Skeletal muscle tissue (tissue), 4 donors: ENCODE data around the gene DNAJB8. TPM values are rescaled to one million over a fixed set of nuclear protein-coding genes. Genes with fewer than 3 reads are reported as not detected.

ENCODE experiments used
- H3K27ac ChIP-seq: one replicate; pipeline ENCODE4 v1.7.0; 2013; ENCODE audit warnings: mild to moderate bottlenecking, low read depth, low read length, inconsistent platforms
- H3K27me3 ChIP-seq, 3 donors: one replicate each; pipeline ENCODE4 v1.7.0; 2013; ENCODE audit warnings: low read length in 3 of 3; ENCODE audit not compliant: control insufficient read depth in 3 of 3, insufficient read depth in 3 of 3
- H3K36me3 ChIP-seq, 3 donors: one replicate each; pipeline ENCODE4 v1.7.0; 2013; ENCODE audit warnings: low read length in 3 of 3; ENCODE audit not compliant: control insufficient read depth in 3 of 3, insufficient read depth in 3 of 3
- H3K4me1 ChIP-seq, 3 donors: one replicate each; pipeline ENCODE4 v1.7.0; 2013; ENCODE audit warnings: low read length in 3 of 3, mild to moderate bottlenecking in 3 of 3; ENCODE audit not compliant: control insufficient read depth in 3 of 3, insufficient read depth in 3 of 3
- H3K4me3 ChIP-seq, 3 donors: one replicate each; pipeline ENCODE4 v1.7.0; 2013; ENCODE audit warnings: low read length in 3 of 3
- H3K9ac ChIP-seq, 3 donors: one replicate each; pipeline ENCODE4 v1.7.0; 2013; ENCODE audit warnings: low read length in 3 of 3, mild to moderate bottlenecking in 3 of 3, moderate library complexity in 2 of 3, low read depth in 1 of 3
- H3K9me3 ChIP-seq, 3 donors: one replicate each; pipeline ENCODE4 v1.7.0; 2013; ENCODE audit warnings: low read length in 3 of 3; ENCODE audit not compliant: control insufficient read depth in 3 of 3
- total RNA-seq: library from RNA; depleted of rRNA; stranded (reverse); fragments of >200 nt; gene quantifications from one replicate; pipeline ENCODE4 v1.2.3, GENCODE V29; 2014
- donor health status: Osteomylitis.

The DNAJB8 gene
- total RNA-seq, 1 donor from 2014 or later = not detected

DNA sequence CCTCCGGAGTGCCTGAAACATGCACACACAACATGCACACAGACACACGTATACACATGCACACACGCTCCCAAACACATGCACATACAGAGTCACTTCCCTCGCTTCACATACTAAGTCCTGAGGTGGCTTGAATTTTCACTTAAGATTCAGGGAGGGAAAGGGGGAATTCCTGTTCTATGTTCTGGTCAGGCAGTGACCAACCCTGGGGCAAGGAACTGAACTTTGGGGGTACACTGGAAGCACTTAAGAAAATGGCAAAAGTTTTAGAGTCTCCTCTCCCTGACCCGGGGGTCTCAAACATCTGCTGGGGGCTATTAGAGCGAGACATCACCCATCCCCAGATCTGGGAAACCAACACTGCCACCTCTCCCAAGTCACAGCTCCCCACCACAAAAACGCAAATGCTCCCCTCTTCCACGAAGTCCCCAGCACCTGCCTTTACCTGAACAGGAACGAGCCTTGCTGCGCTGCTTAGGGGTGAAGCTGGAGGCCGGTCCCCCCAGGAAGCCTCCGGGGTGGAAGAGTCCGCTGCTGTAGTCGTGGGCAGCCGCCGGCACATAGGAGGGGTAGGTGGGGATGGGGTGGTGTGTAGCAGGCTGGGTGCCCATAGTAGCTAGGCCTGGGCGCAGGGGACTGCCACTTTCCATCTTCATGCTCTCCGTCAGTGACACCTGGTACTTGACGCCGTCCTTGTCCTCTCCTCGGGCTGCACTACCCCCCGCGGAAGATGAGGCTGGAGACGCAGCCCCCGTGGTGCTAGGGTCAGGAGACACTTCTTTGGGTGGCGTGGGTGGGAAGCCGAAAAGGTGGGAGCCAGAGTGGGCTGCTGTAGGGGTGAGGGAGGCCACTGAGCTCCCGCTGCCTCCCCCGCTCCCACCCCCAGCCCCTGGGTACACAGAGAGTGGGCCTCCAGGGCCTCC is 18.9 kb upstream of the DNAJB8 start:
- peak overlapping the region in 2 of 3 donors; percentile 10 to 74 for H3K9ac ChIP-seq
- no peak overlapping the region for H3K27ac ChIP-seq
- peaks cover 88 to 95% (median 93%) of the 10 kb centered on the region in 3 donors for H3K27me3 ChIP-seq
- peaks cover 44 to 56% (median 46%) of the 10 kb centered on the region in 3 donors for H3K4me1 ChIP-seq
- H3K9me3 ChIP-seq = no peaks in the 10 kb centered on the region
- peak overlapping the region in 2 of 3 donors; percentile 55 to 78 for H3K4me3 ChIP-seq
- peaks cover 0 to 2% (median 0%) of the 10 kb centered on the region in 3 donors for H3K36me3 ChIP-seq

DNA sequence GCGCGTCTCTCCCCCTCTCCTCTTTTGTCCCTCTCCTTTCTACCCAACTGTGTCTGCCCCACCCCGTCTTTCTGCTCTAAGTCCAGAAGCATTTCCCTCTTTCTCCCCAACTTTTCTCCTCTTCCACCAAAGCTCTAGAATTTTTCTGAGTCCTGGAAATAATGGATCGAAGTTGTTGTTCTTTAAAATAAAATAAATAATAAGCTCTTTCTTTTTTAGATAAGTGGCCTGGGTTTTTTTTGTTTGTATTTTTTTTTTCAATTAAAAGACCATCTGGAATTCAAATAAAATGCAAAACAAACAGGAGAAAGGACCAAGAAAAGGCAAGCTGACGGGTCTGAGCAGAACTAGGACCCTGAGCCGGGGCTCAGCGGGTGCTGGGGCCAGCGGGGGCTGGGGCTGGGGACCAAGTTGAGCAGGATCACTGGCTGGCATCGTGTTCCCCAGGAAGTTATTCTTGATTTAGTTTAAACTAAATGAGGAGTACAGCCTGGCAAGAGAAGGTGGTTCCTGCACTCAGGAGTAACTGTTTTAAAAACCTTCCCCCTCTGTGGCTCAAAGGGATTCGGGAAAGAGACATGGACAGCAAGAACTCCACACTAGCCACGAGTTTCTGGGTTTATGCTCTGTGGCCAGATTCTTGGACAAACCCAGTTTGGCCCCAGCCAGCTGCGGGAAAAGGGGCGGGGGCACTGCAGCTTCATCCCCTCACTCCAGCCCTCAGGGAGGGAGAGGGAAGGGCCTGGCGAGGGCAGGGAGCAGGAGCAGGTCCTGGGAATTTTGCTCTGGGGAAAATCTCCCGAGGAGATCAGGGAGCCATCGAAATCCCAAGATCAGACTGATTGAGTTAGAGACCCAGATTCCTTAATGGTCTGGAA is 18.0 kb upstream of the DNAJB8 start:
- Histone ChIP-seq H3K27me3 (peaks cover 85 to 93% (median 92%) of the 10 kb centered on the region in 3 donors), H3K36me3 (peaks cover 0 to 2% (median 0%) of the 10 kb centered on the region in 3 donors), H3K9ac (peak overlapping the region in 1 of 3 donors; percentile 74), H3K4me3 (peak overlapping the region in 2 of 3 donors; percentile 54 to 55), H3K27ac (peak overlapping the region; percentile 18), H3K9me3 (no peaks in the 10 kb centered on the region), H3K4me1 (peaks cover 35 to 47% (median 39%) of the 10 kb centered on the region in 3 donors)

- Histone ChIP-seq H3K27ac (peak overlapping the region; percentile 18), H3K9ac (peak overlapping the region in 2 of 3 donors; percentile 43 to 62), H3K4me3 (peak overlapping the region in 1 of 3 donors; percentile 41)
Measured at GRCh38 chr3:128483657-128484403, 17.1 kb upstream of the DNAJB8 start.

DNA sequence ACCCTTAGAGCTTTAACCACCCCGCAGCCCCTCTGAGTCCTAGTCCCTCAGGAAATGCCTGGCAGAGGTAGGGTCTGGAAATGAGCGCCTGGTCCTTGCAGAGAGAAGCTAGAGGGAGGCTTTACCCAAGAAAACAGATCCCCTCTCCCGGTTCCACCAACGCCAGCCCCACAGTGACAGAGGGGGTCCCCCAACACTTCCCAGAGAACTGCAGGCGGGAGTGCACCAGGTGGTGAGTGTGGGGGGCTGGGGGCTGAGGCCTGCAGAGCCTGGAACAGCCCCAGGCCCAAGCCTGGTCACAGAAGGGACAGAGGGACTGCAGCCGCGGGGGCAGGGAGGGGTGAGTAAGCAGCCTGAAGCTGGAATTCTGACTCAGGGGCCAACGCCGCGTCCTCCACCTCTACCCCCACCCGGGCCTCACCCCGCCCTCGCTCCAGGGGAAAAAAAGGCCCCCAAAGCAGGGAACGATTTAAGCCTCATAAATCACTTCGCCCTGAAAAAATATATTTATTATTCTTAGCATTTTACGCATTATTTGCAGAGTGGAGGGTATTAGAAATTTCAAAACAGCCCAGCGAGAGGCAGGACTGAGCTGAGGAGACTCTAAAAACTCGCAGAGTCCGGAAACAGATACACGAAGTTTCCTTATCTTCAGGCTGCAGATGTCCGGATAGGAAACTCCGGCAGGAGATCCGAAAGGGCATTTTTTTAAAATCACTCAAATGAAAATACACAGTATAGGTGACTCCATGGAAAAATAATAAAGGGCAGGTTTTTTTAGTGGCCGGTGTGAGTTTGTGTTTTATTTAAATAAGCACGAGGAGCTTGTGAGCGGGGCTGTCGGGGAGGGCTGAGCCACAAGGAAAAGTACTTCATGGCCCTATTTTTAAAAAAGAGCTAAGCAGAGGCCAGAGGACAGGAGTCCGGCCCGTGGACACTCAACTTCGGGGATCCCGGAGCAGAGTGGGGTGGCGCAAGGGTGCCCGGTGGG is 16.3 kb upstream of the DNAJB8 start:
- H3K27ac ChIP-seq = no peak overlapping the region
- H3K9me3 ChIP-seq = no peaks in the 10 kb centered on the region
- peaks cover 23 to 34% (median 29%) of the 10 kb centered on the region in 3 donors for H3K4me1 ChIP-seq
- H3K36me3 ChIP-seq = peaks cover 0 to 2% (median 0%) of the 10 kb centered on the region in 3 donors
- H3K27me3 ChIP-seq = peaks cover 77 to 88% (median 85%) of the 10 kb centered on the region in 3 donors
- H3K4me3 ChIP-seq = peak overlapping the region in 1 of 3 donors; percentile 29
- peak overlapping the region in 1 of 3 donors; percentile 62 for H3K9ac ChIP-seq

More at GRCh38 chr3:128483657-128484403, 17.1 kb upstream of the DNAJB8 start:
- peaks cover 0 to 2% (median 0%) of the 10 kb centered on the region in 3 donors for H3K36me3 ChIP-seq
- no peaks in the 10 kb centered on the region for H3K9me3 ChIP-seq
- peaks cover 78 to 91% (median 89%) of the 10 kb centered on the region in 3 donors for H3K27me3 ChIP-seq
- peaks cover 32 to 41% (median 34%) of the 10 kb centered on the region in 3 donors for H3K4me1 ChIP-seq

- H3K27me3 ChIP-seq = peaks cover 74 to 86% (median 83%) of the 10 kb centered on the region in 3 donors
- no peak overlapping the region for H3K27ac ChIP-seq
- H3K4me1 ChIP-seq = peaks cover 20 to 26% (median 21%) of the 10 kb centered on the region in 3 donors
- H3K36me3 ChIP-seq = peaks cover 0 to 2% (median 0%) of the 10 kb centered on the region in 3 donors
- H3K9ac ChIP-seq = no peak overlapping the region
- H3K4me3 ChIP-seq = no peak overlapping the region
- no peaks in the 10 kb centered on the region for H3K9me3 ChIP-seq
Measured at GRCh38 chr3:128482175-128482574, 15.5 kb upstream of the DNAJB8 start.

- H3K27me3 ChIP-seq = peaks cover 71 to 85% (median 83%) of the 10 kb centered on the region in 3 donors
- no peak overlapping the region for H3K9ac ChIP-seq
- no peak overlapping the region for H3K4me3 ChIP-seq
- peaks cover 0 to 2% (median 0%) of the 10 kb centered on the region in 3 donors for H3K36me3 ChIP-seq
- H3K27ac ChIP-seq = no peak overlapping the region
- no peaks in the 10 kb centered on the region for H3K9me3 ChIP-seq
- peaks cover 14 to 19% (median 14%) of the 10 kb centered on the region in 3 donors for H3K4me1 ChIP-seq
Measured at GRCh38 chr3:128481438-128481942, 14.8 kb upstream of the DNAJB8 start.

GRCh38 chr3:128480717-128481437 is 14.2 kb upstream of the DNAJB8 start:
- H3K9ac ChIP-seq = no peak overlapping the region

GRCh38 chr3:128480278-128480677 is 13.6 kb upstream of the DNAJB8 start:
- Histone ChIP-seq H3K9ac (no peak overlapping the region), H3K27ac (no peak overlapping the region), H3K27me3 (peaks cover 61 to 80% (median 78%) of the 10 kb centered on the region in 3 donors), H3K9me3 (no peaks in the 10 kb centered on the region), H3K36me3 (peaks cover 0 to 2% (median 0%) of the 10 kb centered on the region in 3 donors), H3K4me3 (no peak overlapping the region), H3K4me1 (peaks cover 6 to 15% (median 13%) of the 10 kb centered on the region in 3 donors)

More at GRCh38 chr3:128480717-128481437, 14.2 kb upstream of the DNAJB8 start:
- Histone ChIP-seq H3K36me3 (peaks cover 0 to 2% (median 0%) of the 10 kb centered on the region in 3 donors), H3K4me3 (no peak overlapping the region), H3K9me3 (no peaks in the 10 kb centered on the region), H3K4me1 (peaks cover 11 to 15% (median 13%) of the 10 kb centered on the region in 3 donors), H3K27ac (no peak overlapping the region), H3K27me3 (peaks cover 65 to 83% (median 82%) of the 10 kb centered on the region in 3 donors)
